Upper lobe of left lung (tissue), 6 donors: ENCODE measurements around the gene NDUFV2. TPM values are rescaled to one million over a fixed set of nuclear protein-coding genes. Genes with fewer than 3 reads are reported as not detected.

Experiments
- ATAC-seq, 2 donors: fragments of 200-7000 bp; cut with Tn5 transposase; one replicate each; pipeline ENCODE4 v1.9.1; 2022; ENCODE audit warnings: mild to moderate bottlenecking in 2 of 2, moderate library complexity in 2 of 2; ENCODE audit not compliant: low FRiP score in 2 of 2
- DNase-seq, 2 donors: peaks; one replicate each; pipeline ENCODE4 v3.0.0-alpha.2; 2019 to 2020
- H3K27ac ChIP-seq, 4 donors: fragments of 200-600 bp; sonication (generic); one replicate each; pipeline ENCODE4 v1.5.1; 2016 to 2019
- H3K27me3 ChIP-seq, 4 donors: fragments of 200-600 bp; sonication (generic); one replicate each; pipeline ENCODE4 v1.5.1; 2017 to 2019
- H3K36me3 ChIP-seq, 4 donors: fragments of 200-600 bp; sonication (generic); one replicate each; pipeline ENCODE4 v1.5.1; 2016 to 2019
- H3K4me1 ChIP-seq, 4 donors: fragments of 200-600 bp; sonication (generic); one replicate each; pipeline ENCODE4 v1.5.1; 2018 to 2019
- H3K4me3 ChIP-seq, 4 donors: fragments of 200-600 bp; sonication (generic); one replicate each; pipeline ENCODE4 v1.5.1; 2017 to 2019; ENCODE audit warnings: mild to moderate bottlenecking in 2 of 4, moderate library complexity in 1 of 4
- H3K9me3 ChIP-seq, 4 donors: fragments of 200-600 bp; sonication (generic); one replicate each; pipeline ENCODE4 v1.5.1; 2018 to 2019
- EP300 ChIP-seq, 4 donors: sonication (generic); formaldehyde crosslinking; IDR thresholded peaks; one replicate each; pipeline ENCODE4 v1.5.1; 2017; ENCODE audit warnings: antibody characterized with exemption in 4 of 4, control low read depth in 2 of 4
- POLR2A ChIP-seq, 4 donors: fragments of 450-650 bp; IDR thresholded peaks; one replicate each; pipeline ENCODE4 v1.5.1; 2016 to 2017; ENCODE audit warnings: antibody characterized with exemption in 4 of 4, mild to moderate bottlenecking in 2 of 4
- POLR2AphosphoS5 ChIP-seq, 2 donors: sonication (generic); formaldehyde crosslinking; IDR thresholded peaks; one replicate each; pipeline ENCODE4 v1.5.1; 2017; ENCODE audit warnings: antibody characterized with exemption in 2 of 2
- WGBS, 2 donors: methylation state at CpG; one replicate each; pipeline ENCODE4 v1.1.5; 2017 to 2018; 5-methylcytosine and 5-hydroxymethylcytosine counted together
- total RNA-seq, 6 donors: library from RNA; depleted of rRNA in 4 of 6; stranded (reverse); fragments of >200 nt in 4 of 6; gene quantifications; one replicate each; pipeline versions ENCODE4 v1.1.0 to v1.2.1, GENCODE V29; 2016 to 2021
- TF ChIP-seq, protein P1 (sequence below), 6 experiments: fragments of 450-650 bp in 4 of 6; fragments of 200-600 bp in 2 of 6; sonication (generic) in 2 of 6; IDR thresholded peaks; one replicate each; pipeline ENCODE4 v1.5.1; 2016 to 2019; ENCODE audit warnings: antibody characterized with exemption in 6 of 6
- donor health status: DM: no; HTN: no; CAD: no; lungs with moderate emphysema.
- donor health status: DM: no; HTN: yes; CAD: no; lungs with severe emphysema.

Gene NDUFV2
- 100 to 1,000 TPM in 4 of 6 donors, 10 to 100 TPM in 2; 45.3 to 154 (median 113) TPM for total RNA-seq

DNA sequence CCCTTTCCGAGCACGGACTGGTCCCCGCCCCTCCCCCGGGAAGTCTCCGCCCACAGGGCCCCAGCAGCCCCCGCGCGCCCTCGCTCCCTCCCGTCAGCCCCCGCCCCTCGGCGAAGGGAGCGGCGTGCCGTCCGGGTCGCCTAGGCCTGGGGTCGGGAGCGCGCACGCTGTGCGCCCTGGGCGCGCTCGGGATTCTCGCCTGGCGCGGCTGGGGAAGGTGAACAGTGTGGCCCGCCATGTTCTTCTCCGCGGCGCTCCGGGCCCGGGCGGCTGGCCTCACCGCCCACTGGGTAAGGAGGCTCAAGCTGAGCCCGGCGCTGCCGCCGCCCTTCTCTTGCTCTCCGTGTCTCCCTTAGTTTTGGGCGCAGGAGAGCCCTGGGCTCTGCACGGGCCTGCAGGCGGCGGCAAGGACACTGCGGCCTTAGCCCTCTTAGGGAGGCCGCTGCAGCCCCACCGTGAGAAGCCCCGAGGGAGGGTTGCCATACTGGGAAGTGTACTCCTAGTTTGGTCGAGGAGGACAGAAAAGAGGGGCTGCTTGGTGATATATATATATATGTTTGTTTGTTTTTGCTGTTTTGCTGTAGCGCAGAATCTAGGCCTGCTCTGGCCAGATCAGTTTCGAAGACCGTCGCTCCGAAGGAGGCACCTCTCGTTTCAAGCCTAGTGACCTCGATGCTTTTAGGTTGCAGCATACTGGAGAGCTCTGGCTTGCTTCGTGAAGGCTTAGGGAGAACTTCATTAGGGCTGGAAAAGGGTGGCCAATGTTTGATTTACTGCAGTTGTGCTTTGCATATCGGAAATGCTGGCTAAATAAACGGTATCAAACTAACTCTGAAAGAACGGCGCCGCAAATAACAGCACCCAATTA lies at the start of gene NDUFV2:
Gene NDUFV2 (plus strand): TSS at position 192 of the 868 bp plus-strand sequence. CDS start 45 bp downstream, at position 237.
- H3K4me1 ChIP-seq = peaks cover 40 to 47% (median 42%) of the 10 kb centered on the region in 4 donors
- H3K36me3 ChIP-seq = peaks cover 0 to 3% (median 0%) of the 10 kb centered on the region in 4 donors
- H3K27ac ChIP-seq = peak within 1 kb of the TSS; percentile 94 to 98 (median 96)
- no peaks in the 10 kb centered on the region for H3K27me3 ChIP-seq
- DNase-seq (peak; percentile 98 to 99), ATAC-seq (peak; percentile 100)
- peak within 1 kb of the TSS; percentile 53 to 70 (median 62) for H3K4me3 ChIP-seq
- TF ChIP-seq, protein P1, sequence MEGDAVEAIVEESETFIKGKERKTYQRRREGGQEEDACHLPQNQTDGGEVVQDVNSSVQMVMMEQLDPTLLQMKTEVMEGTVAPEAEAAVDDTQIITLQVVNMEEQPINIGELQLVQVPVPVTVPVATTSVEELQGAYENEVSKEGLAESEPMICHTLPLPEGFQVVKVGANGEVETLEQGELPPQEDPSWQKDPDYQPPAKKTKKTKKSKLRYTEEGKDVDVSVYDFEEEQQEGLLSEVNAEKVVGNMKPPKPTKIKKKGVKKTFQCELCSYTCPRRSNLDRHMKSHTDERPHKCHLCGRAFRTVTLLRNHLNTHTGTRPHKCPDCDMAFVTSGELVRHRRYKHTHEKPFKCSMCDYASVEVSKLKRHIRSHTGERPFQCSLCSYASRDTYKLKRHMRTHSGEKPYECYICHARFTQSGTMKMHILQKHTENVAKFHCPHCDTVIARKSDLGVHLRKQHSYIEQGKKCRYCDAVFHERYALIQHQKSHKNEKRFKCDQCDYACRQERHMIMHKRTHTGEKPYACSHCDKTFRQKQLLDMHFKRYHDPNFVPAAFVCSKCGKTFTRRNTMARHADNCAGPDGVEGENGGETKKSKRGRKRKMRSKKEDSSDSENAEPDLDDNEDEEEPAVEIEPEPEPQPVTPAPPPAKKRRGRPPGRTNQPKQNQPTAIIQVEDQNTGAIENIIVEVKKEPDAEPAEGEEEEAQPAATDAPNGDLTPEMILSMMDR (IDR thresholded peaks at IDR 0.05) = peak in 1 of 6 experiments; percentile 14
- TF ChIP-seq EP300 (IDR thresholded peaks at IDR 0.05) (peak in 1 of 4 donors; percentile 64), POLR2AphosphoS5 (IDR thresholded peaks at IDR 0.05) (peak; percentile 94 to 95), POLR2A (IDR thresholded peaks at IDR 0.05) (peak in 3 of 4 donors; percentile 90 to 97 (median 92))
- WGBS, 2 donors = 0 to 5% methylated on average over 15 to 28 of the region's 64 CpGs
- H3K9me3 ChIP-seq = no peaks in the 10 kb centered on the region

DNA sequence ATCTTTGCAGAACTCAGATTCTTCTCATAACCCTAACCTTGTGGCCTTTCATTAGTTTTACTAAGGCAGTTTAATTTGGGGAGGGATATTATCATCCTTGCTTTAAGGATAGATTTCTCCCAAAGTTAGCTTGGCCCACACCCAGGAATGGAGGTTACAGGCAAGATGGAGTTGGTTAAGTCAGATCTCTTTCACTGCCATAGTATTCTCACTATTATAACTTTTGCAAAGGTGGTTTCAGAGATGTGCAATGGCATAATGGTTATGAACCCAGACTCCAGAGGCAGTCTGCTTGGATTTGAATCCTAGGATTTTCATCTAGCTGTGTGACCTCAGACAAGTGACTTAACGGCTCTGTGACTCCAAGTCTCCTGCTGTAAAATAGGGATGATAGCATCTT lies 48.7 kb upstream of the NDUFV2 start:
- ATAC-seq (no peak), DNase-seq (no peak)
- no peak overlapping the region for H3K27ac ChIP-seq
- no peak for TF ChIP-seq POLR2AphosphoS5 (IDR thresholded peaks at IDR 0.05)
- TF ChIP-seq POLR2A (IDR thresholded peaks at IDR 0.05) = no peak
- TF ChIP-seq EP300 (IDR thresholded peaks at IDR 0.05) = no peak
- TF ChIP-seq, protein P1 (IDR thresholded peaks at IDR 0.05) = no peak
- peaks cover 0 to 4% (median 0%) of the 10 kb centered on the region in 4 donors for H3K4me1 ChIP-seq
- no peaks in the 10 kb centered on the region for H3K36me3 ChIP-seq
- H3K27me3 ChIP-seq = no peaks in the 10 kb centered on the region
- 76 to 91% methylated on average over 1 of the region's 1 CpG for WGBS, 2 donors
- H3K9me3 ChIP-seq = peaks cover 0 to 19% (median 5%) of the 10 kb centered on the region in 4 donors
- no peak overlapping the region for H3K4me3 ChIP-seq

DNA sequence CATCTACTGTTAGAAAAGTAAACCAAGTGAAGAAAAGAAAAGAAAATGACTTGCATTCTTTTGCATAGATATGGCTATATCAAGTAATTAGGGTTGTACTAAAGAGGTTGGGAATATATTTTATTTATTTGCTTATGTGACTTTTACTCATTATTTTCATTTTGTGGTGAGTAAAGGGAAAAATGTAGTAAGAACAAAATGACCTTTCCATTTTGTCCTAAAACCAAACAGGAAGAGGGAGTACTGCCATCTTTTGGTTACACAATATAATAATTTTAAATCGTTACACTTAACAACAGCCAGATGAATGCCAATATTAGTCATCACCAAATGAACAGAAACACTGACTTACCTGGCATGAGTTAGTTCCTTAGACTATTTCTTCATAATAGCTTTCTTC lies 47.3 kb upstream of the NDUFV2 start:
- Histone ChIP-seq H3K4me3 (no peak overlapping the region), H3K36me3 (no peaks in the 10 kb centered on the region), H3K4me1 (peaks cover 0 to 4% (median 0%) of the 10 kb centered on the region in 4 donors), H3K9me3 (peaks cover 0 to 16% (median 5%) of the 10 kb centered on the region in 4 donors), H3K27me3 (no peaks in the 10 kb centered on the region), H3K27ac (no peak overlapping the region)
- ATAC-seq (peak in 1 of 2 donors; percentile 78), DNase-seq (no peak)
- 0% methylated on average over 1 of the region's 1 CpG for WGBS, 2 donors
- TF ChIP-seq, protein P1 (IDR thresholded peaks at IDR 0.05) = peak in 1 of 6 experiments; percentile 19
- TF ChIP-seq POLR2AphosphoS5 (IDR thresholded peaks at IDR 0.05) (no peak), EP300 (IDR thresholded peaks at IDR 0.05) (no peak), POLR2A (IDR thresholded peaks at IDR 0.05) (no peak)

DNA sequence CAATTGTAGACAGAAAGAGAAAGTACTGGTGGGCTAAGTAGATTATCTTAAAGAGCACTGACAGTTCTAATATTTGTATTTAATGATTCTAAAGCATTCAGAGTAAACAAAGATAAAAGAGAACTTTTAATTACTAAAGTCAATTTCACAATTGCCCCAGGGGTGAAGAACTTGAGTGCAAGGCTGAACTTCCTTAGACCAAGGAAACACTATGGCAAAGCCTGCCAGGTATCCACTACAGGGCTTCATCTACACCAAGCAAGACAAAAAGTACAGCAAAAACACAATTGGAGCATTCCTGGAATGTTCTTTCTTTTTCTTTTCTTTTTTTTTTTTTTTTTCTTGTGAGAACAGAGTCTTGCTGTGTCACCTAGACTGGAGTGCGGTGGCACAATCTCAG lies 46.9 kb upstream of the NDUFV2 start:
- H3K4me1 ChIP-seq = peaks cover 0 to 4% (median 0%) of the 10 kb centered on the region in 4 donors
- H3K27me3 ChIP-seq = no peaks in the 10 kb centered on the region
- peaks cover 0 to 11% (median 3%) of the 10 kb centered on the region in 4 donors for H3K9me3 ChIP-seq
- 71 to 100% methylated on average over 1 of the region's 1 CpG for WGBS, 2 donors
- DNase-seq (no peak), ATAC-seq (no peak)
- H3K36me3 ChIP-seq = no peaks in the 10 kb centered on the region
- H3K27ac ChIP-seq = no peak overlapping the region
- no peak overlapping the region for H3K4me3 ChIP-seq
- TF ChIP-seq, protein P1 (IDR thresholded peaks at IDR 0.05) = no peak
